Brain pericyte (primary cell): Measurements from ENCODE around the gene MRPL40.

Source experiments
- DNase-seq: peaks from one replicate; pipeline ENCODE4 v3.0.0-alpha.2; 2012; ENCODE audit warnings: low read depth, low spot score

The MRPL40 gene

DNA sequence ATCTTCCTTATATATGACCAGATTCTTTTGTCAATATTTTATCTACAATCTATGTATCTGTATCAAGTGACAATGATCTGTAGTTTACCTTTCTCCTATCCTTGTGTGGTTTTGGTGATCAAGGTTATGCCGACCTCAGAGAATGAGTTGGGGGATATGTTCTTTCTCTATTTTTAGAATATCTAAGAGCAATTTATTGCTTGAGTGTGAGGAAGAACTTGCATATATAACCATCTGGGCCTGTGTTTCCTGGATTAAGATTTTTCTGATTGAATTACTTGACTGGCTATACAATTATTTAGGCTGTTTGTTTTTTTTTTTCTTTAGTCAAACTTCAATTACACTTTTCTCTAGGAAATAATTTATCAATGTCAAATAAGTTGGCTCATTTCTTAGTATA lies 29.2 kb downstream of the MRPL40 start:
- no peak for DNase-seq

DNA sequence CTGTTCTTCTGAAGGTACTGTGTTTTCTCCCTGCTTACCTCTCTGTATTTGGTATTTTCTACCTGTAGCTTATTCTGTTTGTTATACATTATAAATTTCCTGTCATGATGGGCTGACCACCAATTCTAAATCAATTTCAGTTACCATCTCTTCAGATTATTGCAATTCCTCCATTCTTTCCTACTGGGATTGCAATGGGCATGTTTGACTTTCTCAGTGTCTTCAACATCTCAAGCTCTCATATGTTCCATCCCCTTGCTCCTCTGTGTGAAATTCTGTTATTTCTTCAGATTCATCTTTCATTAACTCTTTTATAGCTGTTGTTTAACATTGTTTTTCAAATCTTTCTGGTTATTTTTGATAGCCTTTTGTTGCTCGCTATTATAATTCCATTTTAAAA lies 30.7 kb downstream of the MRPL40 start:
- no peak for DNase-seq

DNA sequence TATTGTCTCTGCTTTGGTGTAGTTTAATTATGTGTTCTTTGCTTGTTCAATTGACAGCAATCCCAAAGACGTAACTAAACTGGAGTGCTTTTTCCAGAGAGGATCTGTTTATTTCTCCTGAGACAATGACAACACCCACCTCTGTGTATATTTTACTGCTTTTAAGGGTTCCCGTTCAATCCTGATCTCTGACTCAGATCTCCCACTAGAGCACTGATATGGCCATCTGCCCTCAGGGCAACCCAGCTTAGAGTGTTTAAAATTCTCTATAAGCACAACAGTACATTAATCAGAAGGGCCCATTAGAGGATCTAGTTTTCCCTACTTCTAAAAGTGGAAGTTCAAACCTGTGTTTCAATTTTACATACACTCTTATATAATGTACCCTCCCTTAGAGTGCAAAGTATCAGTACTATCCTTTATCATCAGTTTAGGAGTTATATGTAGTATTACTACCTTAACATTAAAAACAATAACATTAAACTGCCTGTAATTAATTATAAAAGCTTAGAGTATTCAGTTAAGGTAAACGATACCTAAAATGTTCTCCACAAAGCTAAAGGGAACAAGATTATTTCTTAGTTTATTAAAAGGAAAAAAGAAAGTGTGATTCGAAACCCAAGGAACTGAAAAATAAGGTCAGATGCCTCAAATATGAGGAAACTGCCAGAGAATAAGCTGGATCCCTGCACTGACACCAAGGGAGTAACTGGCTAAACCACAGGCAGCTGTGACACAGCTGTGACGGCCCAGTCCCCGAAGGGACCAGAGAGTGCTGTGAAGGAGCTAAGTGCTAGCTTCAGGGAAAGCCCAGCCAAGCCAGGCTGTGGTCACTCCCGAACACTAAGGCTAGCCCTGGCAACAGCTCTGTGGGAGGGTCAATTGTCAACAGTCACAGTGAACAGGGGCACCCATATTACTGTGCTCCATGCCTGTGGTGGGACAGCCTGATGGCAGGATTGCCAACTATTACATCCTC lies 31.4 kb downstream of the MRPL40 start:
- DNase-seq, result no peak

DNA sequence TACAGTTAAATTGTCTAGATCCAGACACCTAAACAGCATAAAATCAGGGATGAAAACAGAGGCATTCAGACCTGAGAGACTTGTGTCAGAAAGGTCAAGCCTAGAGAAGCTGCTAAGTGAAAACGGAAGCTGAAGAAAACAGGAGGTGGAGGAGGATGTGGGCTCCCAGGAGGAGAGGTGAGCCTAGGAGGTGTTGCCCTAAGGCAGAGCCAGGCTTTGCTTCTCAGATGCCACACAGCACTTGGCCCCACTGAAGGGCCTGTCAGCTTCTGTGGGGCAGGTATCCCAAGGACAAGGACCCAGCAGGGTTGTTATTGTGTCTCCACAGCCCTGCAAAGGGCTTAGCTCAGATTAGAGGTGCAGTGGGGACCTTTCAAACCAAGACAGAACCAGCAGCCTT lies 32.2 kb downstream of the MRPL40 start:
- DNase-seq, result no peak

DNA sequence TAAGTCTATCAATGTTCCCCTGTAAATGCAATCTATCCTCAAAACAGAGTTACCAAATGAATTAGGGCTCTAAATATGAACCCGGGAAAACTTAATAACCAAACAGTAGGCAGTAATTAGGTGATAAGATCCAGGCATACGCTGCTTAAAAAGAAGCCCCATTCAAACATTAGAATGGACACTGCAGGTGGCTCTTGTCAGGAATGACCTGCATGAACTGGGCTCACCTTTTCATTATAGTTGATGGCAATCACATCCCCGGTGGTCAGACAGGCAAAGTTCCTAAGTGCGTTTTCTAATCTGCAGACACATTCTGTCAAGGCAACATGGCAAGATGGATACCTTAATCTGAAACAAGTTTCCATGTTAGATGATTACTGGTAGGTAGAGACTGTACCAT lies 32.6 kb downstream of the MRPL40 start:
- no peak for DNase-seq

DNA sequence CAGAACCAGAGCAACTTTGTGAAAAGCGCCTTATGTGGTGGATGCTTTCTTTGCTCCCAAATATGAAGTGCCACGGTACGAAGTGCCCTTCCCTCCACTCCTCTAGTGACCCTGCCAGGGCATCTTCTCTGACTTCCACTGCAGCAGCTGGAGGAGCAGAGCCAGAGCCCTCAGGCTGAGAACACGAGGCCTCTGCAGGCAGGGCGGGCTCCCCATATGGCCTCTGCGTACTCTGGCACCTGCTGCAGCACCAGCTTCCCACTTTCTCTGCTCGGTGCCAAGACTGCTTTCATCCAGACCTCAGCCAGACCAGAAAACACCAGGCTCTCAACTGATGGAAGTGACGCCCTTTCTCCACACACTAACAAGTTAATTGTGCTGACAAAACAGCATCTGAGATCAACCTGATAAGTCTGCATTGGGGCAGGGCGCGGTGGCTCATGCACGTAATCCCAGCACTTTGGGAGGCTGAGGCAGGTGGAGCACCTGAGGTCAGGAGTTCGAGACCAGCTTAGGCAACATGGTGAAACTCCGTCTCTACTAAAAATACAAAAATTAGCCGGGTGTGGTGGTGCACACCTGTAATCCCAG lies 33.9 kb downstream of the MRPL40 start:
- DNase-seq, result no peak

DNA sequence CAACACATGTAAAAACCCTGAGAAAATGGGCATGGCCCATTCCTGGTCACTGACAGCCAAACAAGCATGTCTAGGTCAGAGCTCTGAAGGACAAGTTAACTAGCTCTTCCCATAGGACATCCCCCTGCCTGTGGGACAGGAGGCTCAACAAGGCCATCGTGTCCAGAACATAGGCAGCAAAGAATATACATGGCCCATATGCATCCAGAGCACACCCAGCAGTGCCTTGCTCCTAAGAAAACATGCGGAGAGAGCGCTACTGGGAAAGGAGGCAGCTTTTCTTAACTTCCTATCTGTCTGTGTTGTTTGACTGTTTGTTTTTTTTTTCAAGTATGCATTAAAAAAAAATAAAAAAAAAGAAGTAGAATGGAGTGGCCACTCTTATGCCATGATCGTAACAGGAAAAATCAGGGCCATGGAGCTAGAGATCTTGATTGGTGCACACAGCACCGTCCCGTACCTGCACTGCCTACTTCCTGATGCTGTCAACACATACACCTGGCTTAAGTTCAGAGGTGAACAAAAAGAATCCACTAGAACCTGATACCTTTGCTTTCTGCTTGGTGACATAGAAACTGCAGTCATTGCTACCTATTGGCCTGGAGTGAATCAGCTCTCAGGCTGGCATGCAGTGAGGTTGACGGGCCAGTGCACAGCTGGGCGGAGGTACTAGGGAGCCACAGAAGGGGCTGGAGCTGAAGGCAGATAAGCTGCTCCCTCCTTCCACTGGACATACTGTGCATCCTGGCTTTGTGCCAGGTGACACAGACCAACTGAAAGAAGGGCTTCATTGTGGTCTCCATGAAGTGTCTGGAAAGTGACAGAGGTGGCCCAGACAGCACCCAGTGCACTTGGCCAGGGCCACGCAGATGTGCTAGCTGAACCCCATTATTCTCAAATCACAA lies 34.8 kb downstream of the MRPL40 start:
- DNase-seq, result no peak

DNA sequence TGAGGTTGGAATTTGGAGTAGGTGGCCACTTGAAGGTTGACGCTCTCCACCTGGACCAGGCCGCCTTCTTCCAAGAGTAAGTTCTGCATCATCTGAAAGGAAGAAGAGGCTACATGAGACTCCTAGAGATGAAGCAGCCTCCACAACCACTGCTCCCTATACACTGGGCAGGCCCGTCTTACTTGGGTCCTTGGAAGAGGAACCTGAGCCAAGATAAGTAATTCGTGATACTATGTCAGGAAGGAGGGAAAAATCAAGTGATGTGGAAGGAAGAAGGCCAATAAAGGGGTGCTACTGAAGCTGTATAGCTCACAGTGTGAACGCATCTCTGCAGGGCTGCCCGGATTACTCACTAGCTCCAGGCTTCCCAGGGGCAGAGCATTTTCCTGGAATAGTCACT lies 35.6 kb downstream of the MRPL40 start:
- DNase-seq, result no peak

DNA sequence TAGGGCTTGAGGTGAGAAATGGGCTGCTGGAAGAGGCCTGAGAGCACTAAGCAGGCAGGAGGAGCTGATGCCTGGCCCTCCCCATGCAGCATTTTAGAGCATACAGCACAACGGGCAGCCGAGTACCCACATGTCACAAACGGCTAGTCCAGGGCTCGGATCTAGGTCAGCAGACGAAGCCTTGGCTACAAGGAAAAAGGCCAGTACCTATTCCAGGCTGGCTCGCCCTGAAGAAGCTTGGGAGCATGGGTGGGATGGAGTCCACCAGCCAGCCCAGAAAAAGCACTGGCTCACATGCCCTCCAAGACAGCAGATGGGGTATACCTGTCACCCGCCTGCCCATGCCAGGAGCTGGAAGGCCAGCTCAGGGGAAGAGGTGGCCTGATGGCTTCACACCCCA lies 37.1 kb downstream of the MRPL40 start:
- no peak for DNase-seq

DNA sequence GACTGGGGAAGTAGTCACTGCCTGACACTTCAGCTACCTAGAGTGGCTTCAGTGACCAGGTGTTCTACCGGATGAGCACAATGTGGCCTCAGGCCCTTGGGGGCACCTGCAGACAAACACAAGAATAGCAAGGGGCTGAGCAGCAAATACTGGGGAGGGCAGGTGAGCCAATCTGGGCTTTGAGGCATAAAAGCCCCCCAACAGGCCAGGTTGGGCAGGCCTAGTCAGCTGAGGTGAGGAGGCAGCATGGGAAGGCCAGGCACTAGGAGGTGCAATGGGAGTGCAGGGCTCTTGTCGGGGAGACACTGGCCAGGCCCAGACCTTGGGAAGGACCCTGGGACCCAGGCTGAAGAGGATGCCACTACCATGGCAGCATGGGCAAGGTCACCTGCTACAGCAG lies 37.7 kb downstream of the MRPL40 start:
- no peak for DNase-seq

DNA sequence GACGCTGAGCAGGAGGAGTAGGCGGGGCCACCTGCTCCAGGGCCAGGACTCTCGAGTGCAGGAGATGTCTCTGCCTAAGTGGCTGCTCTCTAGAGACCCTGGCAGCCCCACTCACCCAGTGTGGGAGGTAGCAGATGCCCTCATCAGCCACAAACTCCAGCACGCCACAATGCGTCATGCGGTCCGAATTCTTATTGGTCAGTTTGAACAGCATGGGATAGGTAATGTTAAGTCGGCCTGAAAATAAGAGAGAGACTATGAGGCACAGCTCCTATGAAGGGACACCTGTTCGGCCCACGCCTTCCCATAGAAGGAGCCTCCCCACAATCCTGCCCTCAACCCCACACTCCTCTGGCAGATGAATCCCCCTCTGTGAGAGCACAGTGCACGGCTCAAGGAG lies 39.2 kb downstream of the MRPL40 start:
- no peak for DNase-seq

DNA sequence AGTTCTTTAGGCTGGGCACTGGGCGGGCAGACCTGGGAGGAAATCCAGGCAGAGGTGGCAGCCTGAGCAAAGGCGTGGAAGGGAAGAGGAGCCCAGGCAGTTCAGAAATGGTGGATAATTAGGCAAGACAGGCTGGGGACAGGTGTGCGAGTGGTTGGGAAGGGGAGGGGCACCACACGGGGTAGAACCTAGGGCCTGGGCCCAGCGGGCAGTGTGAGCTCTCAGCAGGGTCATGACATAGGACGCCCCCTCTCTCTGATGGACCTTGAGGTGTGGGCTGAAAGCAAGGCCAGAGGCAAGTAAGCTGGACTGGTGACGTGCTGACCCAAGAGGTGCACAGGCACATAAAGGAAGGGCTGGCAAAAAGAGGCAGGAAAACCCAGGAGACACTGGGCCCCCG lies 39.9 kb downstream of the MRPL40 start:
- no peak for DNase-seq

DNA sequence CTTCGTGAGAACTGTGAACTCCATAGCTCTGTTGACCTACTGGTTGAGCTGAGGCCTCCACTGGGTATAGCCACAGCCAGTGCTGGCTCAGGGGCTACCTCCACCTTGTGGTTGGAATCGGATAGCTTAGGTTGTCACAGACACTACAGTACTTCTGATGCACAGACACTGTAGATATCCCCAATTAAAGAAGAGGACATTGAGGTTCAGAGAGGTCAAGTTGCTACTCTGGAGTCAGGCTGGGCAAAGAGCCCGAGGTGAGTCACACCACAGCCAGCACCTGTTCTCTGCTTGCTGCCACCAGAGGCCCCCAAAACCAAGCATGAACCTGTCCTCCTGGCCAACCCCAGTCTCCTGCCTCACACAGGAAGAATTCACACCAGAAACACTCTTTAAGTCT lies 41.2 kb downstream of the MRPL40 start:
- no peak for DNase-seq

DNA sequence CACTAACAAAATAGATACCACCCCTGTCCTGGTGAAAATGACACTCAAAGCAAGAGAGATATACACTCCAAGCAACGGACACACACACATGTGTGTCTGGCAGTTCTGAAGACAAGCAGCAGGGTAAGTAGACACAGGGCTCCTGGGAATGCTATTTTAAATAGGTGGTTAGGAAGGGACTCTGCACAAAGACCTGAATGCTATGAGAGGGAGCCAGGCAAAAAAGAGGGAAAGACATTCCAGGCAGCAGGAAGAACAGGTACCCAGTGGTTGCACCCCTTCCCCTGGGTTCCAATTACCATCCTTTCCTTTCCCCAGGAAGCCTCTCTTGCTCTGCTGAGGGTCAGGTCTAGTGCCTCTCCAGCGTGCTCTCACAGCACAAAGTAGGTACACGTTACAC lies 43.7 kb downstream of the MRPL40 start:
- DNase-seq, result no peak

DNA sequence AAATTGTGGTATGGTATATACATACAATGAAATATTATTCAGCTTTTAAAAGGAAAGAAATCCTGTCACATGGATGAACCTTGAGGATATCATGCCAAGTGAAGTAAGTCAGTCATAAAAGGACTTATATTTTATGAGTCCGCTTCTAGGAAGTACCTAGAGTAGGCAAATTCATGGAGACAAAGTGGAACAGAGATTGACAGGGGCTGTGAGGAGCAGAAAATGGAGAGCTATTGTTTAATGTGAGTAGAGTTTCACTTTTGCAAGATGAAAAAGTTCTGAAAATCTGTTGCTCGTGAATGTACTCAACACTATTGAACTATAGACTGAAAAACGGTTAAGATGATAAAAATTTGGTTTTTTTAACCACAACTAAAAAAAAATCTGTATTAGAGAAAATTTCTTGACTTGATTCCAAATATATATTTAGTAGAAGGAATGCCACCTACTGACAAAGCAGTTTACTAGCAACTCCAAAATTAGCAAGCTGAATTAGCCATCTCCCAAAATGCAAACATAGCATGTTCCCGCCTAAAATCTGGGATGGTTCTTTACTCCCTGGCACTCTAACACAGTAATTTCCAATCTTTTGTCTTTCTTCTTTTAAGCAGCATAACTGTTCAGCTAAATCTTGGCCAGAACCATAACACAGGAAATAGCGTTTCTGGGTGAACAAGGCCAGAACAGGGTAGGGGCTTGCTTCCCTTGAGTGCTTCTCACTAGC lies 45.1 kb downstream of the MRPL40 start:
- DNase-seq, result no peak

DNA sequence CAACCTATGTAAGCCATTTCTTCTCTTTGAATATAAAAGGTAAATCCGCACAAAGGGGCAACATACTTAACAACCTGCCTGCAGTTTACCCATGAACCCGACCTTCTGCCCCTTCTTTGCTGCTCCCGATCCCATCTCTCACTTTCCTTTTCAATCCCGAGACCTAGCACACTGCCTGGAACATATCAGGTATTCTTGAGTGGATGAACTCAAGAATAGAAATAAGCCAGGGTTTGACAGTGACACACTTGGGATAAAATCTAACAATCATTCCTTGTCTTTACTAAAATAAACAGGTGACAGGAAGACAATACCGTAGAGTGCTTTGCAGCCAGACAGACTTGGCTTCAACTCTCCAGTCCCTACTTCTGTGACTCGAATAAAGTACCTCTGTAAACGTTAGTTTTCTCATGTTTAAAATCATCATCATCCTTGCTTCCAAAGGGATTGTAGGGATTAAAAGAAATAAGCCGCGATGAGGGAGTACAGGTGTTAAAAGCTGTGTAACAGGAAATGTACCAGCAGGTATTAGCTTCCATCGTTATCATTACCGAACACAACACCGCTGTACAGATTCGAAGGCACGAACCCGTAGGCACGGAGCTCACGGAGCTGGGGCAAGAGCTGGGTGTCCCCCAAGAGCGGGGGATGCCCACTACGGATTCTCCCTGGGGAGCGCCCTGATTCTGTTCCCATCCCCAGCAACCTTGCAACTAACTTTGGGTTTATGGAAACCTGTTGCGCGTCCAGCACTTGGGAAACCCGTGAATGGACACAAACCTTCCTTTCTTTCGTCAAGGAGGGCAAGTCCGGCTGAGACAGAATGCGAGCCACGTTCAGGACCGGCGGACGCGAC lies 45.9 kb downstream of the MRPL40 start:
- no peak for DNase-seq

DNA sequence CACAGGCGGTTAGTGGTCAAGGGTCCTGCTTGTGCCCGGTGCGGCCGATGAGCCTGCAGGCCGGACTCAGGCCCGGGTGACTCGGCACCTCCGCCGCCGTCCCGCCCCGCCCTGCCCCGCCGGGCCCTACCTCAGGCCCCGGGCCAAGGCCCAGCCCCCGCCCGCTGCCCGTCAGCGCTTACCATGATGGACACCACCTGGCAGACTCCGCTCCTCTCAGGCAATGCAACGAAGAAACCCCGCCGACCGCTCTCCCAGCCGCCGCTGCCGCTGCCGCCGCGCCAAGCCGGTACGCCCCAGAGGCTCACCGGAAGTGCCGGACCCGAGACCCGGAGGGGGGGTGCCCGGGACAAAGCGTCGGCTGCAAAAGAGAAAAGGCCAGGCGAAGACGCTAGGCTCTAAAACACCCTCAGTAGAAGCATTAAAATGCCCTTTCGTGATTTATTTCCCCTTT lies 46.6 kb downstream of the MRPL40 start, which contains the start of gene UFD1:
Gene UFD1 (minus strand): TSS at position 293 of the 454 bp plus-strand sequence. CDS start 108 bp downstream, at position 185.
- DNase-seq, result no peak

DNA sequence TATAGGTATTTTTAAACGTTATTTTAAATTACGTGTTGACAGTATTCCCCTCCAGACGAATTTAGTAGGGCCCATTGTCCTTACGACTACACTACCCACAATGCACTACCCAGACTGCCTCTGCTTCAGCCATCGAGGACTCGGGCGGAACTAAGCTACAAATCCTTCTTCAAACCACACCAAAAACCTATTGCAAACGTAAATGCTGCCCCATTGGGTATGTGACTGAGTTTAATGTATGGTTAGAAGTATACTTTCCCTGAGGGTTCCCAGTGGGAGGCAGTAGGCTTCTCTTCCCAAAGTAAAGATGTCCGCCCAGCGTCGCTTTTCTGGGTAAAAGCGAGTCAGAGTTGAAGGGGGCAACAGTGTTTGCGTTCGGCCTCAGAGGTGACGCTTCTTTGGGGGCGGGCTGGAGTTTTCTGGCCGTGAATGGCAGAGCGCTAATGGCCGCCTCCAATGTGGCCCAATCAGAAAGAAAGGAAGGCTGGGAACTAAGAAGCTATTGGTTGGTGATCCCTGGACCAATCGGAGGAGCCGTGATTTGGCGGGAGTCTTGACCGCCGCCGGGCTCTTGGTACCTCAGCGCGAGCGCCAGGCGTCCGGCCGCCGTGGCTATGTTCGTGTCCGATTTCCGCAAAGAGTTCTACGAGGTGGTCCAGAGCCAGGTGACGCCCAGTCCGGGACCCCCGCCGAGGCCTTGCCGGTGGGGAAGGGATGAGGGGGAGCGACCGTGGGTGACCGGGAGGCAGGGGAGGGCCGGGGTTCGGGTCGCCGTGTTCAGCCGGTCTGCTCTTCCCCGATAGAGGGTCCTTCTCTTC lies 47.2 kb downstream of the MRPL40 start, which contains the start of gene CDC45:
Gene CDC45 (plus strand): TSS at position 566 of the 818 bp plus-strand sequence. CDS start 49 bp downstream, at position 615.
- DNase-seq, result peak; percentile 96

DNA sequence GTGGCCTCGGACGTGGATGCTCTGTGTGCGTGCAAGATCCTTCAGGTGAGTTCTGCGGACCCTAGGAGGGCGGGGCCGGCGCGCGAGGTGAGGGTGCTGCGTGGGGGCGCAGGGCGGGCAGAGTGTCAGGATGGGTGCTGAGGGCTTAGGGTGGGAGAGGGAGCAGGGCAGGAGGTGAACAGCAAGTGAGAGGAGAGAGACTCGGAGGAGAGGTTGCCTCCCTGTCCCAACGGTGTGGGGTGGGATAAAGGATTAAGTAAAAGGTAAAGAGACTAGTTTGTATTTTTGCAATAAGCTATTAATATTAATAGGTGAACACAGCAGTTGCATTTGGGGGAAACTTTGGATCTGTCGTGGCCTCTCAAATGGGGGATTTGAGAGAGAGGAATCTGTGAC lies 47.8 kb downstream of the MRPL40 start:
- no peak for DNase-seq
